GM12873 (cell line): ENCODE data around the gene NOS2.
A peak's percentile ranks its signal among the peaks of the same experiment; 100 is the strongest.

ENCODE experiments used
- TF ChIP-seq, protein P1 (sequence below): IDR thresholded peaks from 2 replicates; pipeline ENCODE4 v1.5.1; 2012; ENCODE audit warnings: low read depth, mild to moderate bottlenecking, moderate library complexity, low read length, control low read depth; ENCODE audit not compliant: insufficient read depth; ENCODE audit errors: missing control alignments

The NOS2 gene

GRCh38 chr17:27748360-27748825 lies 51.9 kb downstream of the NOS2 start:
- TF ChIP-seq, protein P1, sequence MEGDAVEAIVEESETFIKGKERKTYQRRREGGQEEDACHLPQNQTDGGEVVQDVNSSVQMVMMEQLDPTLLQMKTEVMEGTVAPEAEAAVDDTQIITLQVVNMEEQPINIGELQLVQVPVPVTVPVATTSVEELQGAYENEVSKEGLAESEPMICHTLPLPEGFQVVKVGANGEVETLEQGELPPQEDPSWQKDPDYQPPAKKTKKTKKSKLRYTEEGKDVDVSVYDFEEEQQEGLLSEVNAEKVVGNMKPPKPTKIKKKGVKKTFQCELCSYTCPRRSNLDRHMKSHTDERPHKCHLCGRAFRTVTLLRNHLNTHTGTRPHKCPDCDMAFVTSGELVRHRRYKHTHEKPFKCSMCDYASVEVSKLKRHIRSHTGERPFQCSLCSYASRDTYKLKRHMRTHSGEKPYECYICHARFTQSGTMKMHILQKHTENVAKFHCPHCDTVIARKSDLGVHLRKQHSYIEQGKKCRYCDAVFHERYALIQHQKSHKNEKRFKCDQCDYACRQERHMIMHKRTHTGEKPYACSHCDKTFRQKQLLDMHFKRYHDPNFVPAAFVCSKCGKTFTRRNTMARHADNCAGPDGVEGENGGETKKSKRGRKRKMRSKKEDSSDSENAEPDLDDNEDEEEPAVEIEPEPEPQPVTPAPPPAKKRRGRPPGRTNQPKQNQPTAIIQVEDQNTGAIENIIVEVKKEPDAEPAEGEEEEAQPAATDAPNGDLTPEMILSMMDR = no peak

DNA sequence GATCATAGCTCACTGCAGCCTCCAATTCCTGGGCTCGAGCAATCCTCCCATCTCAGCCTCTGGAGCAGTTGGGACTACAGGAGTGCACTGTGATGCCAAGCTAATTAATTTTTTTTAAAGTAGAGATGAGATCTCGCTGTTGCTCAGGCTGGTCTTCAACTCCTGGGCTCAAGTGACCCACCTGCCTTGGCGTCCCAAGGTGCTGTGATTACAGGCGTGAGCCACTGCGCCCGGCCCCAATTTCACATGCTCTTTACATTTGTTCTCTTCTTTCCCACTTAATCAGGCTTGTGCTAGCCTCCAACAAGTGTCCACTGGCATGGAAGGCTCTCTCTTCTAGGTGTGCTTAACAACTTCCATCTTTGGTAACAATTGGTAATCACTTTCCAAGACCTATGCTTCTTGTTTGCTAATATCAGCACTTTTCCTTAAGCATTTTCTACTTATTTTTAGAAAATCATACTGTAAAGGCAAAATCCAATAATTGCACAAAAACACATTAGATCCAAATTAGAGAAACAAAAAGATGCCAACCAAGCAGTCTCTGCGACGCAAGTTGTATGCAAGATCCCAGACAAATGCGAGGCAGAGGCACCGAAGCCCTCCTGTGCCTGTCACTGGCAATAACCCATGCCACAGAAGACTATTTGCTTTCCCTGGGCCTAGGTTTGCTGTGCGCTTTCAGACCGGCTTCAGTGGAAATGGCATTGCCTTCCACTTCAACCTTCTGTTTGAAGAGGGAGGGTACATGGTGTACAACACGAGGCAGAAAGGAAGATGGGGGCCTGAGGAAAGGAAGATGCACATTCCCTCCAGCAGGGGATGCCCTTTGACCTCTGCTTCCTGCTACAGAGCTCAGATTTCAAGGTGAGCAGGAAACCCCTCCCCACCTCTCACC lies 52.6 kb downstream of the NOS2 start:
- TF ChIP-seq, protein P1 = peak; percentile 57

DNA sequence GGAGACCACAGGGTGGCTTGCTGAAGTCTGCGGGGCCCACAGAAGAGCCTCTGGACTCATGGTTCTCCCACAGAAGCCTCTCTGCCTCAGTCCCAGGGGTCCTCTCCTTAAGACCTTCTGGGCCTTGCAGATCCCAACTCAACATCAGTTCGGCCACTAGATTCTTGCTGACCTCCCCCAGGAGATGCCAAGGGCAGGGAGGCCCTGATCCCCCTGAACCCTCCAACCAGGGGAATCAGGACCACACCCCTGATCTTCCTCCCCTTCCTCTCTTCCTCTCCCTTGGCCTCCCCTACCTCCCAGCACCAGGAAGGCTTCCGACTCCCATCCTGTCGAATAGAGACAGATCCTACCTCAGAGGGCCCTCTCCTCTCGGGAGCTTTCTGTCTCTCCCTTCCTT lies 53.4 kb downstream of the NOS2 start:
- TF ChIP-seq, protein P1 = no peak

GRCh38 chr17:27743281-27743885 lies 56.9 kb downstream of the NOS2 start:
- TF ChIP-seq, protein P1 = no peak

DNA sequence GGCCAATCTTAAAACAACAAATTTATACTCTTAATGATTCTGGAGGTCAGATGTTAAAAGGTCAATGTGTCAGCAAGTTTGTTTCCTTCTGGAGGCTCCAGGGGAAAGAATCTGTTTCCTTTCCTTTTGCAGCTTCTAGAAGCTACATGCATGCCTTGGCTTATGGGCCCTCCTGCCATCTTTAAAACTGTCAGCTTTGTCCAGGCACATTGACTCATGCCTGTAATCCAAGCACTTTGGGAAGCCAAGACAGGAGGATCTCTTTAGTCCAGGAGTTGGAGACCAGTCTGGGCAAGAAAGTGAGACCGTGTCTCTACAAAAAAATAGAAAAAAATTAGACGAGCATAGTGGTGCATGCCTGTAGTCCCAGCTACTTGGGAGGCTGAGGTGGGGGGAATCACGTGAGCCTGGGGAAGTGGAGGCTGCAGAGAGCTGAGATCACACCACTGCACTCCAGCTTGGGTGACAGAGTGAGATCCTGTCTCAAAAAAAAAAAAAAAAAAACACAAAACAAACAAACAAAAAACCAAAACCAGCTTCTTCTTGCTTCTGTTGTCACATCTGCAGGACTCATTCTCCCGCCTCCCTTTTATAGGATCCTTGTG lies 58.3 kb downstream of the NOS2 start:
- TF ChIP-seq, protein P1 = no peak

DNA sequence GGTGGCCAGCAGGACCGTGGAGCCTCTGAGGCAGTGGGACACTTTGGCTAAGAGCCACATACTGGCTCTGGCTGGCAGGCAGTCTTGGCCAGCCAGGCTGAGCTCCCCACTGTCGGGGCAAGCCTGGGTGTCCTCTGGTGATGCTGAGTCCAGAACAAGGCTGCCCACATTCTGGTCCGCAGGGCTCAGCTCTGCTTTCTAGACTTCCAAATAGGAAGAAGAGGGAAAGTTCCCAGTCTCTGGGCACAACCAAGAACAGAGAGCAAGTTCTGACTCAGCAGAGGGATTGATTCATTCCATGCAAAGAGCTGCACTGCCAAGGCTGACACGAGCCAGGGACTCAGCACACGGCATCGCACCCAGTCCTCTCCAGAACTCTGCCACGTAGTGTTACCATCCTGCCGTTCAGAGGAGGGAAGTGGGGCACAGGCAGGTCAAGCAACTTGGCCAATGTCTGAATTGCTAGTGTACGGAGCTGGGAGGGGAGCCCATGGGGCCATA lies 58.9 kb downstream of the NOS2 start:
- TF ChIP-seq, protein P1 = no peak

GRCh38 chr17:27733773-27734172 lies 66.6 kb downstream of the NOS2 start:
- TF ChIP-seq, protein P1 = no peak
